Body of pancreas (tissue), 4 donors: ENCODE data around the gene ABTB1. TPM values are rescaled to one million over a fixed set of nuclear protein-coding genes. Genes with fewer than 3 reads are reported as not detected.

ENCODE experiments used
- ATAC-seq: fragments of 150-250 bp; one replicate; pipeline ENCODE4 v1.9.1; 2016
- DNase-seq, 4 donors: peaks; one replicate each; pipeline ENCODE4 v3.0.0-alpha.2; 2019
- H3K27ac ChIP-seq, 4 donors: fragments of 200-600 bp; sonication (generic); 1 replicate in 3 of 4; 2 replicates in 1 of 4; pipeline versions ENCODE4 v1.5.1 to v1.6.1; 2016 to 2019; ENCODE audit warnings: mild to moderate bottlenecking in 1 of 4, mixed read lengths in 1 of 4, moderate library complexity in 1 of 4
- H3K27me3 ChIP-seq, 2 donors: fragments of 200-600 bp; sonication (generic); one replicate each; pipeline ENCODE4 v1.6.0; 2016; ENCODE audit warnings: mild to moderate bottlenecking in 1 of 2
- H3K36me3 ChIP-seq, 2 donors: fragments of 200-600 bp; sonication (generic); replicated peaks in 1 of 2; 2 replicates each; pipeline ENCODE4 v1.5.1; 2016; ENCODE audit warnings: low read depth in 2 of 2; ENCODE audit not compliant: insufficient read depth in 1 of 2
- H3K4me1 ChIP-seq: fragments of 200-600 bp; sonication (generic); one replicate; pipeline ENCODE4 v1.6.0; 2016
- H3K4me3 ChIP-seq, 2 donors: fragments of 200-600 bp; sonication (generic); 1 replicate in 1 of 2; 2 replicates in 1 of 2; pipeline ENCODE4 v1.5.1; 2016 to 2019
- H3K9me3 ChIP-seq, 3 donors: fragments of 200-600 bp; sonication (generic); 1 replicate in 2 of 3; 2 replicates in 1 of 3; pipeline ENCODE4 v1.5.1; 2016
- CTCF ChIP-seq, 7 experiments: fragments of 450-650 bp in 4 of 7; fragments of 200-600 bp in 3 of 7; sonication (generic) in 3 of 7; IDR thresholded peaks; one replicate each; pipeline ENCODE4 v1.5.1; 2016 to 2019; ENCODE audit warnings: antibody characterized with exemption in 7 of 7
- POLR2A ChIP-seq, 3 donors: fragments of 450-650 bp; IDR thresholded peaks; one replicate each; pipeline ENCODE4 v1.6.1; 2016; ENCODE audit warnings: antibody characterized with exemption in 3 of 3, mild to moderate bottlenecking in 2 of 3
- WGBS, 2 donors: methylation state at CpG; one replicate each; pipeline ENCODE4 v1.1.5; 2017; 5-methylcytosine and 5-hydroxymethylcytosine counted together
- intact Hi-C: fragments of 100-400 bp; cut with DNase I; formaldehyde crosslinking; loops from one replicate; pipeline ENCODE4 v1.15.1; 2023
- total RNA-seq, 2 donors: library from RNA; depleted of rRNA; stranded (reverse); fragments of >200 nt; gene quantifications; one replicate each; pipeline ENCODE4 v1.1.0, GENCODE V29; 2016

ABTB1 gene
- total RNA-seq, 2 donors from 2014 or later: 21.4 to 34.0 TPM

- no peak for TF ChIP-seq POLR2A (IDR thresholded peaks at IDR 0.05)
- TF ChIP-seq CTCF (IDR thresholded peaks at IDR 0.05): no peak
- ATAC-seq (no peak), DNase-seq (no peak)
- H3K27me3 ChIP-seq: no peaks in the 10 kb centered on the region
- no peak overlapping the region for H3K27ac ChIP-seq
- no peak overlapping the region for H3K4me3 ChIP-seq
- 92 to 95% methylated on average over 8 to 17 of the region's 20 CpGs for WGBS, 2 donors
- no peaks in the 10 kb centered on the region for H3K36me3 ChIP-seq
- intact Hi-C loops: no loop called here
- no peaks in the 10 kb centered on the region for H3K9me3 ChIP-seq
- peaks cover 22% of the 10 kb centered on the region for H3K4me1 ChIP-seq
Observed at GRCh38 chr3:127670761-127671522, 1.8 kb upstream of the ABTB1 start.

- Histone ChIP-seq H3K36me3 (no peaks in the 10 kb centered on the region), H3K27ac (peak overlapping the region; percentile 33 to 91 (median 82)), H3K4me3 (peak overlapping the region; percentile 86 to 94), H3K9me3 (no peaks in the 10 kb centered on the region), H3K27me3 (no peaks in the 10 kb centered on the region), H3K4me1 (peaks cover 22% of the 10 kb centered on the region)
- peak in 3 of 4 donors; percentile 27 to 36 (median 34) for DNase-seq
- WGBS, 2 donors: 14 to 67% methylated on average over 3 to 40 of the region's 44 CpGs
- TF ChIP-seq POLR2A (IDR thresholded peaks at IDR 0.05) (no peak), CTCF (IDR thresholded peaks at IDR 0.05) (no peak)
- ATAC-seq: peak; percentile 22
- intact Hi-C loops: no loop called here
Observed at GRCh38 chr3:127671523-127672428, 976 bp upstream of the ABTB1 start.

GRCh38 chr3:127673191-127674100 is 694 bp downstream of the ABTB1 start:
- peak; percentile 53 to 65 (median 62) for DNase-seq
- no peaks in the 10 kb centered on the region for H3K9me3 ChIP-seq
- ATAC-seq: peak; percentile 44
- WGBS, 2 donors: 8 to 14% methylated on average over 8 to 50 of the region's 51 CpGs
- TF ChIP-seq POLR2A (IDR thresholded peaks at IDR 0.05) (peak in 1 of 3 donors; percentile 31), CTCF (IDR thresholded peaks at IDR 0.05) (no peak)
- no peaks in the 10 kb centered on the region for H3K27me3 ChIP-seq
- intact Hi-C loops: no loop called here
- peak overlapping the region in 3 of 4 donors; percentile 40 to 91 (median 56) for H3K27ac ChIP-seq
- peaks cover 0 to 2% of the 10 kb centered on the region in 2 donors for H3K36me3 ChIP-seq
- peaks cover 22% of the 10 kb centered on the region for H3K4me1 ChIP-seq
- H3K4me3 ChIP-seq: peak overlapping the region; percentile 71 to 86

GRCh38 chr3:127674101-127674721 is 1.5 kb downstream of the ABTB1 start:
- intact Hi-C loops: no loop called here
- H3K36me3 ChIP-seq: peaks cover 0 to 2% of the 10 kb centered on the region in 2 donors
- no peaks in the 10 kb centered on the region for H3K27me3 ChIP-seq
- TF ChIP-seq POLR2A (IDR thresholded peaks at IDR 0.05): no peak
- no peak for TF ChIP-seq CTCF (IDR thresholded peaks at IDR 0.05)
- ATAC-seq: no peak
- peak in 1 of 4 donors; percentile 11 for DNase-seq
- no peak overlapping the region for H3K27ac ChIP-seq
- peaks cover 22% of the 10 kb centered on the region for H3K4me1 ChIP-seq
- 76 to 86% methylated on average over 17 of the region's 17 CpGs for WGBS, 2 donors
- no peaks in the 10 kb centered on the region for H3K9me3 ChIP-seq
- no peak overlapping the region for H3K4me3 ChIP-seq
